H1 (cell line): ENCODE measurements around the gene GRK5. TPM values are rescaled to one million over a fixed set of nuclear protein-coding genes. Genes with fewer than 3 reads are reported as not detected.

Experiments used
- GABPA ChIP-seq: IDR thresholded peaks from 2 replicates; pipeline ENCODE4 v1.6.1; 2011; ENCODE audit warnings: mild to moderate bottlenecking, low read length, moderate library complexity, borderline replicate concordance; ENCODE audit not compliant: insufficient read depth
- GTF2F1 ChIP-seq: IDR thresholded peaks from 2 replicates; pipeline ENCODE4 v1.6.1; 2012; ENCODE audit warnings: low read depth, low read length, improper control_type of control experiment, borderline replicate concordance
- POLR2A ChIP-seq, 2 experiments: IDR thresholded peaks; 1 replicate in 1 of 2; 2 replicates in 1 of 2; pipeline ENCODE4 v1.6.1; 2011; ENCODE audit warnings: low read depth in 2 of 2, low read length in 2 of 2, mild to moderate bottlenecking in 2 of 2; ENCODE audit errors: control extremely low read depth in 1 of 2
- RBBP5 ChIP-seq: IDR thresholded peaks from 2 replicates; pipeline ENCODE4 v1.7.1; 2012; ENCODE audit warnings: low read depth, mild to moderate bottlenecking, inconsistent platforms, low read length, moderate library complexity, borderline replicate concordance
- SIX5 ChIP-seq: IDR thresholded peaks from 2 replicates; pipeline ENCODE4 v1.6.1; 2011; ENCODE audit warnings: mild to moderate bottlenecking, low read depth, low read length
- SP1 ChIP-seq: IDR thresholded peaks from 2 replicates; pipeline ENCODE4 v1.6.1; 2011; ENCODE audit warnings: low read depth, low read length
- YY1 ChIP-seq: IDR thresholded peaks from 2 replicates; pipeline ENCODE4 v1.6.1; 2011; ENCODE audit warnings: low read depth, mild to moderate bottlenecking, low read length
- polyA plus RNA-seq, 7 experiments: library from polyadenylated mRNA; depleted of rRNA in 3 of 7; stranded (reverse) in 5 of 7; unstranded in 2 of 7; fragments of >200 nt in 5 of 7; fragments of 200-250 nt in 2 of 7; gene quantifications; 1 replicate in 5 of 7; 2 replicates in 1 of 7; 4 replicates in 1 of 7; pipeline versions ENCODE4 v1.2.1 to v1.2.3, GENCODE V29; 2011 to 2013; ENCODE audit warnings: missing spikeins in 2 of 7, mixed read lengths in 2 of 7
- total RNA-seq: library from RNA; stranded (reverse); fragmentation: NEBNext Ultra II Directional; extraction: Animal tissue kit (Norgen Biotek cat#: 25700); gene quantifications from 2 replicates; pipeline ENCODE4 v1.2.1, GENCODE V29; 2021

Gene GRK5
- total and polyA plus RNA-seq, 2 of the 8 experiments (the other 6 are each of a cell fraction or from before 2014, with no cell fraction given): 0.54 to 2.5 TPM

- TF ChIP-seq POLR2A (IDR thresholded peaks at IDR 0.05; ENCODE audit: control extremely low read depth in 1 of 2, low read depth in 2 of 2, low read length in 2 of 2) (no peak), GABPA (no peak), SIX5 (no peak), YY1 (no peak), RBBP5 (no peak), GTF2F1 (no peak), SP1 (no peak)
- TF ChIP-seq, all 59 proteins: peak for 0
Measured at GRCh38 chr10:119323085-119324016, 116.0 kb downstream of the GRK5 start (continued).
